AG04450 (cell line): ENCODE measurements around the gene TGFA. TPM values are rescaled to one million over a fixed set of nuclear protein-coding genes. Genes with fewer than 3 reads are reported as not detected.

Experiments
- CTCF ChIA-PET: fragments of 300-600, 350-600 bp; formaldehyde crosslinking; extraction: SDS; loops from one replicate; lab custom pipeline; 2022; ENCODE audit warnings: antibody characterized with exemption, inconsistent platforms; lab: Charles Lee
- POLR2A ChIA-PET: fragments of 350-600 bp; formaldehyde crosslinking; extraction: SDS; loops from one replicate; lab custom pipeline; 2021; ENCODE audit warnings: antibody characterized with exemption, inconsistent platforms; lab: Yijun Ruan, JAX
- DNase-seq: peaks from one replicate; pipeline ENCODE4 v3.0.0-alpha.2; 2011; ENCODE audit warnings: low read depth, low spot score
- H3K27ac ChIP-seq: one replicate; pipeline ENCODE4 v1.5.1; 2012; ENCODE audit warnings: low read depth, low read length, control low read depth
- H3K27me3 ChIP-seq: one replicate; pipeline ENCODE4 v1.6.0; 2012; ENCODE audit warnings: low read length; ENCODE audit not compliant: control insufficient read depth, insufficient read depth
- H3K4me3 ChIP-seq: 2 replicates; pipeline ENCODE4 v1.5.1; 2011; ENCODE audit warnings: mild to moderate bottlenecking, low read depth, low read length, control low read depth
- H3K9me3 ChIP-seq: 2 replicates; pipeline ENCODE4 v1.5.1; 2012; ENCODE audit warnings: low read length; ENCODE audit not compliant: control insufficient read depth, insufficient read depth
- CTCF ChIP-seq: IDR thresholded peaks from 2 replicates; pipeline ENCODE4 v1.5.1; 2011; ENCODE audit warnings: low read depth, low read length, control low read depth, inconsistent platforms
- polyA plus RNA-seq: library from polyadenylated mRNA; depleted of rRNA; stranded (reverse); fragments of >200 nt; gene quantifications from 2 replicates; pipeline ENCODE4 v1.2.3, GENCODE V29; 2011; rRNA removed

TGFA gene
- polyA plus RNA-seq, 1 experiment, result not detected

DNA sequence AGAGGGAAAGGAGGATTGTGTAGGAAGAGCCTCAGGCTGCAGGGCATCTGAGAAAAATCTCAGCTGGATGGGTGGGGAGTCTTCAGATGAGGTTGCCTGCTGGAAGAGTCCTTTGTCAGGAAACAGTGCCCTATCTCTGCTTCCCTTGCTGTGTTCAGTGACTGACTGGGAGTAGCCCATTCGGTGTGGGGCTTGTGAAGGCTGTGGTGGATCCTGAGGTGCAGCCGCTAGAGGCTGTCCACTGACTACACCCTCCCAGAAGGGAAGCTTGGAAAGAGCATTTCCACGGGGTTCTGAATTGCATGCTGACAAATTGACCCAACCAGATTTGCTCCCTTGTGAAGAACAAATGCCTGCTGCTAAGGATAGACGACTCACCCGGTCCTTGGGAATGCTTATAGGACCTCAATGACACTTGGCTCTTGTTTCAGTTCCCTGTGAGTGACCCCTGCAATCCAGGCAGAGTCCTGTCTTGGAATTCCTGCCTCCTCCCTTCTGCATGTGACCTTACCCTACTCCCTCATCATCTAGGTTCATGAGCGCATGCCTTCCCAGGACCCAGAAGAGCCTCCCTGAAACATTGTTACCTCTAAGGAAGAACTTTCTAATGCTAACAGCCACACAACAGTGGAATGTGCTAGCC is 142.0 kb downstream of the TGFA start:
- H3K27me3 ChIP-seq, result peaks cover 6% of the 10 kb centered on the region

GRCh38 chr2:70403267-70404053 is 150.2 kb downstream of the TGFA start:
- no peak for DNase-seq
- no peak for TF ChIP-seq CTCF
- ChIA-PET POLR2A (no interaction called here), CTCF (no interaction called here)
- no peak overlapping the region for H3K27ac ChIP-seq
- H3K9me3 ChIP-seq, result no peaks in the 10 kb centered on the region
- peaks cover 3% of the 10 kb centered on the region for H3K27me3 ChIP-seq
- H3K4me3 ChIP-seq, result no peak overlapping the region

More for the DNA sequence above, 142.0 kb downstream of the TGFA start:
- TF ChIP-seq CTCF, result no peak
- ChIA-PET POLR2A (no interaction called here), CTCF (no interaction called here)
- no peaks in the 10 kb centered on the region for H3K9me3 ChIP-seq
- H3K27ac ChIP-seq, result no peak overlapping the region
- no peak overlapping the region for H3K4me3 ChIP-seq
- no peak for DNase-seq

GRCh38 chr2:70400539-70400938 is 153.1 kb downstream of the TGFA start:
- Histone ChIP-seq H3K27ac (no peak overlapping the region), H3K9me3 (no peaks in the 10 kb centered on the region), H3K27me3 (peaks cover 5% of the 10 kb centered on the region), H3K4me3 (no peak overlapping the region)
- DNase-seq, result no peak
- TF ChIP-seq CTCF, result no peak
- ChIA-PET POLR2A (no interaction called here), CTCF (interaction anchor here (0.7 kb wide), 1 partner anchor 10 kb away, joined by 3 read pairs; no protein-coding TSS in a partner anchor)

DNA sequence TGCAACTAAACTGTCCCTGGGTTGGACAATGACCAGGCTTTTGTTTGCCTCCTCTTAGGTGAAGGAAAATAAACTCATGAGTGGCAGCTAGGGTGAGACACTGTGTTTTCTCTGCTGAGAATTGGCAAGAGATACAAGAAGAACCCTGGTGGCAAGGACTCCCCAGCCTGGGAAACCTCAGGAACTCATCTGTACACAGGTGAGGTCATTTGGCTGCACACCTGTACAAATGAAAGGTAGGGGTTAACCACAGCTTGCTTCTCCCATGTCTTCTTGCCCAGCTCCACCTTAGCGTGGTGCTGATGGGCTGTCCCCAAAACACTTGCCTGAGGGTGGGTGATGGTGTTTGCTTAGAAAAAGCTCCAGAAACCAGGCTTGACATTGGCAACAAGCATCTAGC is 154.6 kb downstream of the TGFA start:
- no peak for TF ChIP-seq CTCF
- H3K9me3 ChIP-seq, result no peaks in the 10 kb centered on the region
- DNase-seq, result no peak
- ChIA-PET POLR2A (no interaction called here), CTCF (no interaction called here)
- no peak overlapping the region for H3K27ac ChIP-seq
- peaks cover 2% of the 10 kb centered on the region for H3K27me3 ChIP-seq
- H3K4me3 ChIP-seq, result no peak overlapping the region

Other genes starting within 250 kb of the TGFA start
- gene ADD2, start 214.4 kb upstream of the TGFA start, polyA plus RNA-seq, result 0.12 TPM in 1 of 2 replicates, not detected in the other
- gene FIGLA, start 236.8 kb upstream of the TGFA start, polyA plus RNA-seq, result not detected in 2 replicates